Stimulated activated CD8-positive, alpha-beta memory T cell treated with anti-CD3 and anti-CD28 coated beads, Interleukin-12 subunit alpha, Interleukin-12 subunit beta, amount 100 ng/mL, for 4 hours (primary cell): ENCODE results near the gene TTC28.

Source experiments
- DNase-seq: peaks from one replicate; pipeline ENCODE4 v3.0.0-alpha.2; 2020; ENCODE audit warnings: low read depth

TTC28 gene

DNA sequence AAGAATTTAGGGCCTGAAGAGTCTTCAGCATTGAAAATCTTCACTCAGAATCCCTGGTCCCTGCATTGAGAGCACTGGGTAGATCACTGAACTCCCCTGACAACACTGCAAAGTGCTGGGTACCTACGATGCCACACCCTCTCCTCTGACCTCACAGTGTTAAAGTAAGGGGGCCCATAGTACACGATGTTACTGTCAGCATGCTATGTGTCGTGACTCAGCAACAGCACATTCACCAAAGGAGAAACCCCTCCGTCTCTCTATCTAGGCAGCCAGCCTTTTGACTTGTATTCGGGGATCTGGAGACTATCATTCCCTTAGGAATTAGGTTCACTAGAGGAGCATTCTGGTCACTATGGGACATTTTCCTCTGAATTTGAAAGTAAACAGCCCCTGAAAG, 693.2 kb downstream of the TTC28 start:
- DNase-seq: no peak

DNA sequence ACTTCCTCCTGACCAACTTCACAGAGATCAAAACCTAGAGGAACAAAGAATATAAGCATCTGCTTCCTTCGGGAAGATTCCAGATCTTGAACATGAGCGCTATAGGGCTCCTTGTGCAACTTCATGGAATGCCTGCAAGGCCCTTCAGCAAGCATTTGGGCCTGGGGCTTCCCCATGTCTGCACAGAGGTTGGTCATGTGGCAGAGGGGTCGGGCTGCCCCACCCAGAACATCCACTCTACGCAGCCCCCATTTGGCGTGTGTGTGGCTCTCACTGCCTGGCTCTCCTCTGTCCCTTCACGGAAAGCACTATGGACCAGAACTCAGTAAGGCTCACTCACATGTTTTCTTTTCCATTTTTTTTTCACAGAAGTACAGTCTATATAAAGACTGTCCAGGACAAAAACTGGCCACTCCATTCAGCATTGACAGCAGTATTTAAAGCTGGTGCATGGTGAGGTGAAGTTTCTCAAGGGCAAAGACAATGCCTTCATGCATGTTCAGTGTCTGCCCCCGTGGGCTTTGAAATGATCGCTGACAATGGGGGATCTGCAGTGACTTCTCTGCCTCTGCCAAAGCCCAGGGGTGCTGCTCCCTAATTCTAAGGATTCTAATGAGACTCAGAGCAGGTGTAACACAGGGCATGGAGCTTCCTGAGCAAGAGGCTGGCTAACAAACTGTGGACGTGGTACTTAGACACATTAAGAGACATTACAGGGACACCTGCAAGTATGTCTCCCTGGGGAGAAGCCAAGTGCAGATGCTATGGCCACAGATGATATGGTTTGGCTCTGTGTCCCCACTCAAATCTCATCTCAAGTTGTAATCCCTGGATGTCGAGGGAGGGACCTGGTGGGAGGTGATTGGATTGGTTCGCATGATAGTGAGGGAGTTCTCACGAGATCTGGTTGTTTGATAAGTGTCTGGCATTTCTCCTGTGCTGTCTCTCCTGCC, 694.0 kb downstream of the TTC28 start:
- DNase-seq: no peak

GRCh38 chr22:27984723-27985122, 694.9 kb downstream of the TTC28 start:
- no peak for DNase-seq

DNA sequence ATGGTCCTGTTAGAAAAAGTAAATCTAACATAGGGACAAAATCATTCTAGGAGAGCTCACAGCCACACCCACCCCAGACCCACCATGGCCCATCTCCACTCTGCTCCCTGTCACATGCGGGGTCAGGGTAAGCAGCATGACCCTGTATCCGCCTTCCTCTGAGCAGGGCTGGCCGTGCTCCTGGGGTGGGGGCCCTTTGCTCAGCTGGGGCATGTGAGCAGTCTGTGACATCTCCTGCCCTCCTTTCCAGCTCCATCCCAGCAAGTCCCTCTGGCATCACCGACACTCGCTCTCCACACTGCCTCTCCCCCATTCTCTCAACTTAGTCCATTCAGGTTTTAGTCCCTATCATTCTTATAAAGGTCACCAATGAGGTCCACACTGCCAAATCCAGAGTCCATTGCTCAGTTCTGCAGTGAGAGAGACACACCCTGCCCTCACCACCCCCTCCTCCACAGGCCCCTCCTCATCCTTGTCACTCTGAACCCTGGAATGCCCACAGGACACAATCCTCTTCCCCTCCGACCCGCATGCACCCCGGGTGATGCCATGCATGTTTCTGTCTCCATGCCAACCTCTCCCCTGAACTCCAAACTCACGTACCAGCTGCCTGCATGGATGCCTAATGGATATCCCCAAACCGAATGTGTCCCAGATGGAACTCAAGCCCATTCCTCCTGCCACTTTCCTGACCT, 695.5 kb downstream of the TTC28 start:
- no peak for DNase-seq

GRCh38 chr22:27983361-27983791, 696.3 kb downstream of the TTC28 start:
- DNase-seq: no peak

- no peak for DNase-seq
These were observed 696.9 kb downstream of the TTC28 start for GRCh38 chr22:27982630-27983180.

GRCh38 chr22:27982106-27982505, 697.5 kb downstream of the TTC28 start:
- no peak for DNase-seq

DNA sequence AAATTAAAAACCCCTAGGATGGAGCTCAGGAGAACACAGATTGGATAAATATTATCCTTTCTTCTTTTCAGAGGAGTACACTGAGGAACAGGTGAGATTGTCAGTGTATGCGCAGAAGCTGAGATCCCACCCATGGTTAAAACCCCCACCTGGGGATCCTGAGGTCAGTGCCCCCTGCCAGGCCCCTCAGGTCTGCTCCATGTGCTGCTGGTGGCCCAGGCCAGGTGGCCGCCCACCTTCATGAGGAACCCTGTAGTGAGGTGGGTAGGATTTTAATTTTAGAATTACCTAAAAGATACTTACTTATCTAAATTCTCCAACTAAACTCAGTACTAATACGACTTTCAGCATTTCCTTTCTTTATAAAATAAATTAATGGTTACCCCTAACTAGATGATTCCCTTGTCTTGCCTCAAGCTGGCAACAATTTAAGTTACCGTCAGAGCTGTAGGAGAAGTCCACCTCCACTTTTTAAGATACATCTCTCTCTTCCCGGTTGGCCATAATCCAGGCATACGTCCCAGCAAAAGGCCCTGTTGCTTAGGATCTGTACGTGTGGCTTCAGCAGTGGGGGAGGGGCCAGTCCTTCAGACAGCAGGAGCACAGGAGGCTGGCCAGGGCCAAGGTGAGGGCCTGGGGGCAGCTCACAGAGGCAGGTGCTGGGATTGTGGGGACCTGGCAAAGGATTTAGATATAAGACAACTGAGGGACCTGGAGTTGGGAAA, 699.1 kb downstream of the TTC28 start:
- no peak for DNase-seq

DNA sequence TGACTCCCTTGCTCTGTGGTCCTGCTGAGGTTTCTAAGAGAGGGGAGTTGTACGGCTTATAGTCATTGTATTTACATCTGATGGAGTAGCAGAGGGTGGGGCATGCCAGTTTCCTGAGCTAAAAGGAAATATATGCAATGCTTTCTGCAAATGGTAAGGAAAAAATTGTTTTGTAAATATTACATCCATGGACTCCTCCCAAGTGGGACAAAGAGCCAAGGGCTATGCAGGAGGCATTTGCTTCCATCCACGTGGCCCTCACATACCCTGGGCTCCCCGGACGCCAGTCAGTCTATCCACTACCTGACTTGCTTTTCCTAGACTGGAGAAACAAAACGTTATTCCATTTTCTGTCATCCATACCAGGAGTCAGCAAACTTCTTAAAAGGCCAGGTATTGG, 700.8 kb downstream of the TTC28 start:
- DNase-seq: no peak

- DNase-seq: no peak
These were observed 701.3 kb downstream of the TTC28 start for GRCh38 chr22:27978317-27978716.

DNA sequence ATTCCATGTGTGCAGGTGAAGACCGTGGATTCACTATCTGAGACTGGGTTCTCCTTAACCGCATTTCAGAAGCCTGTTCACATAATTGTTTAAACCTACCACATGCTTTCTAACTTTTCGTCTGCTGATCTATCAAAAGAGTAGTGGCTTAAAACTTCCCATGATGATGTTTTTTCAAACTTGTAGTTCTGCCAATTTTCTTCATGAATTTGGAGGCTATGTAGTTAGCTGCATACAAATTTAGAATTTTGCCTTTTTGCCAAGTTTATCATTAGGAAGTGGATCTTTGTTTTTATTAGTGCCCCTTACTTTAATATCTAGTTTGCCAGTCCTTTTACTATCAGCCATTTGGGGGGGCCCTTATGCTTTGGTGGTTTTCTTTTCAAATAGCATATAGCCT, 703.1 kb downstream of the TTC28 start:
- no peak for DNase-seq

DNA sequence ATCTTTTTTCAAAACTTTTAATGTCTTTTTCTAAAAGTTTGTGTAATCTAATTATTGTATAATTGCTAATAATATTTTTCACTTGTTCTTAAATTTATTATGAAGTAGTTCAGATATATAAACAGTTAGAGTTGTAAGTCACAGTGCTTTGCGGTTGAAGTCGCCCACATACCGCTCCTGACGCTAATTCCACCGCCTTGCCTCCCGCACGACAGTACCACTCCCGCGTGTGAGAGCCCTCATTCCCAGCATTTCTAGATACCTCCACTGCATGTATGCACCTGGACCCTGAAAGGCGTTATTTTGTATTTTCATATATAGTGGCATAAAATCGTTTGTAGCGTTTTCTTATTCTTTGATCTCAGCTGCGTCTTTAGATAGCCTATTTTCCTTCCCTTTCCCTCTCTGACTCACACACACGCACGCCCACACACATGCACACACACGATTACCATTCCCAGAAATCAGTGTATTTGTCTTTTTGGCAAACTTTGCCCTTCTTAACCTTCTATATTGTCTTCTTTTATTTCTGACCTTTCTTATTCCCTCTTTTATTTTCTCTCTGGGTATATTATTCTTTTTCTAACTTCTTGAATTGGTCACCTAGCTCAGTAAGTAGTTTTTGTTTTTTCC, 704.1 kb downstream of the TTC28 start:
- DNase-seq: no peak

GRCh38 chr22:27973846-27974245, 705.8 kb downstream of the TTC28 start:
- DNase-seq: no peak

- DNase-seq: no peak
These were observed 706.6 kb downstream of the TTC28 start for GRCh38 chr22:27972732-27973698.

GRCh38 chr22:27971926-27972325, 707.7 kb downstream of the TTC28 start:
- no peak for DNase-seq

GRCh38 chr22:27970596-27971220, 708.9 kb downstream of the TTC28 start:
- no peak for DNase-seq

GRCh38 chr22:27966168-27967064, 713.2 kb downstream of the TTC28 start:
- DNase-seq: no peak

GRCh38 chr22:27962268-27963044, 717.2 kb downstream of the TTC28 start:
- no peak for DNase-seq
